ENCODE results near the gene TTC31.

The TTC31 gene

GRCh38 chr2:74502720-74503505, 20.0 kb downstream of the TTC31 start:
- in situ Hi-C loops (cut with HindIII; ENCODE audit: low sequenced_read_pairs) = no loop called here
- DNase-seq (ENCODE audit: low read depth, low spot score) = peak; percentile 83
- H3K4me3 ChIP-seq (ENCODE audit: low read depth, low read length) = peak overlapping the region; percentile 42
- TF ChIP-seq CTCF (IDR thresholded peaks at IDR 0.05; ENCODE audit: low read depth, low read length) = peak; percentile 43

GRCh38 chr2:74503506-74504475, 20.9 kb downstream of the TTC31 start:
- in situ Hi-C loops (cut with HindIII; ENCODE audit: low sequenced_read_pairs) = no loop called here
- TF ChIP-seq CTCF (IDR thresholded peaks at IDR 0.05; ENCODE audit: low read depth, low read length) = no peak
- DNase-seq (ENCODE audit: low read depth, low spot score) = no peak
- peak overlapping the region; percentile 42 for H3K4me3 ChIP-seq (ENCODE audit: low read depth, low read length)

GRCh38 chr2:74504591-74504990, 21.7 kb downstream of the TTC31 start:
- in situ Hi-C loops (cut with HindIII; ENCODE audit: low sequenced_read_pairs) = no loop called here
- no peak for DNase-seq (ENCODE audit: low read depth, low spot score)
- TF ChIP-seq CTCF (IDR thresholded peaks at IDR 0.05; ENCODE audit: low read depth, low read length) = no peak
- H3K4me3 ChIP-seq (ENCODE audit: low read depth, low read length) = no peak overlapping the region

- no peak for DNase-seq (ENCODE audit: low read depth, low spot score)
- no peak for TF ChIP-seq CTCF (IDR thresholded peaks at IDR 0.05; ENCODE audit: low read depth, low read length)
- in situ Hi-C loops (cut with HindIII; ENCODE audit: low sequenced_read_pairs) = no loop called here
- H3K4me3 ChIP-seq (ENCODE audit: low read depth, low read length) = no peak overlapping the region
Observed at GRCh38 chr2:74505448-74506246, 22.8 kb downstream of the TTC31 start.

GRCh38 chr2:74507145-74507925, 24.5 kb downstream of the TTC31 start, which contains the start of gene PCGF1:
PCGF1 (minus strand) TSS chr2:74507695; CDS start chr2:74507668, 27 bp downstream.
- in situ Hi-C loops (cut with HindIII; ENCODE audit: low sequenced_read_pairs) = no loop called here
- peak within 1 kb of the TSS; percentile 97 for H3K4me3 ChIP-seq (ENCODE audit: low read depth, low read length)

More at GRCh38 chr2:74507145-74507925, 24.5 kb downstream of the TTC31 start, which contains the start of gene PCGF1:
- peak; percentile 42 for TF ChIP-seq CTCF (IDR thresholded peaks at IDR 0.05; ENCODE audit: low read depth, low read length)
- peak; percentile 98 for DNase-seq (ENCODE audit: low read depth, low spot score)
